Activated T-helper 1 cell treated with anti-CD3 and anti-CD28 coated beads, Interleukin-2, amount 50 U/mL, for 16 hours (primary cell): Measurements from ENCODE around the gene LDLRAP1.

Experiments
- DNase-seq, 2 donors: peaks; one replicate each; pipeline ENCODE4 v3.0.0-alpha.2; 2020; ENCODE audit warnings: low read depth in 1 of 2, low spot score in 1 of 2

Gene LDLRAP1

GRCh38 chr1:25524568-25525360 is 18.6 kb upstream of the LDLRAP1 start:
- no peak for DNase-seq

GRCh38 chr1:25525361-25525688 is 18.1 kb upstream of the LDLRAP1 start:
- no peak for DNase-seq

GRCh38 chr1:25526753-25527152 is 16.7 kb upstream of the LDLRAP1 start:
- DNase-seq: no peak

- no peak for DNase-seq
Observed at GRCh38 chr1:25527226-25527846, 16.1 kb upstream of the LDLRAP1 start.

GRCh38 chr1:25527946-25528595 is 15.3 kb upstream of the LDLRAP1 start:
- DNase-seq: no peak

GRCh38 chr1:25528881-25529517 is 14.4 kb upstream of the LDLRAP1 start:
- no peak for DNase-seq

GRCh38 chr1:25529518-25530185 is 13.8 kb upstream of the LDLRAP1 start:
- no peak for DNase-seq

- no peak for DNase-seq
Observed at GRCh38 chr1:25530186-25531081, 13.0 kb upstream of the LDLRAP1 start.

- DNase-seq: no peak
Observed at GRCh38 chr1:25531082-25531461, 12.3 kb upstream of the LDLRAP1 start.

GRCh38 chr1:25532970-25533369 is 10.4 kb upstream of the LDLRAP1 start:
- DNase-seq: no peak

- no peak for DNase-seq
Observed at GRCh38 chr1:25533775-25534409, 9.5 kb upstream of the LDLRAP1 start.

- DNase-seq: no peak
Observed at GRCh38 chr1:25534410-25534788, 9.0 kb upstream of the LDLRAP1 start.

- no peak for DNase-seq
Observed at GRCh38 chr1:25536124-25536523, 7.3 kb upstream of the LDLRAP1 start.

GRCh38 chr1:25537153-25537831 is 6.1 kb upstream of the LDLRAP1 start:
- no peak for DNase-seq

GRCh38 chr1:25538191-25538767 is 5.1 kb upstream of the LDLRAP1 start:
- no peak for DNase-seq

GRCh38 chr1:25540750-25541342 is 2.6 kb upstream of the LDLRAP1 start:
- DNase-seq: no peak

GRCh38 chr1:25541425-25541824 is 2.0 kb upstream of the LDLRAP1 start:
- DNase-seq: no peak

- no peak for DNase-seq
Observed at GRCh38 chr1:25541889-25542658, 1.3 kb upstream of the LDLRAP1 start.
